Measurements from ENCODE around the gene KIF2A.

The KIF2A gene

GRCh38 chr5:62312674-62313073 is 6.7 kb downstream of the KIF2A start:
- no peak overlapping the region for H3K9ac ChIP-seq (ENCODE audit: low read length)
- H3K4me1 ChIP-seq (ENCODE audit: insufficient read depth, low read length), result peaks cover 10% of the 10 kb centered on the region

GRCh38 chr5:62314213-62314830 is 8.3 kb downstream of the KIF2A start:
- no peak overlapping the region for H3K4me3 ChIP-seq (ENCODE audit: low read depth in 1 of 2, low read length in 2 of 2)
- no peak overlapping the region for H3K27ac ChIP-seq (ENCODE audit: low read depth, low read length)

More at GRCh38 chr5:62312674-62313073, 6.7 kb downstream of the KIF2A start:
- H3K27me3 ChIP-seq (ENCODE audit: control insufficient read depth in 1 of 2, insufficient read depth in 2 of 2, low read length in 2 of 2), result no peaks in the 10 kb centered on the region
- H3K4me3 ChIP-seq (ENCODE audit: low read depth in 1 of 2, low read length in 2 of 2), result no peak overlapping the region
- H3K27ac ChIP-seq (ENCODE audit: low read depth, low read length), result no peak overlapping the region
- H3K9me3 ChIP-seq (ENCODE audit: low read length), result no peaks in the 10 kb centered on the region
- H3K36me3 ChIP-seq (ENCODE audit: insufficient read depth, low read length), result no peaks in the 10 kb centered on the region

GRCh38 chr5:62315376-62316175 is 9.6 kb downstream of the KIF2A start:
- Histone ChIP-seq H3K9ac (ENCODE audit: low read length) (no peak overlapping the region), H3K4me3 (ENCODE audit: low read depth in 1 of 2, low read length in 2 of 2) (no peak overlapping the region), H3K9me3 (ENCODE audit: low read length) (no peaks in the 10 kb centered on the region), H3K4me1 (ENCODE audit: insufficient read depth, low read length) (peaks cover 6% of the 10 kb centered on the region), H3K27me3 (ENCODE audit: control insufficient read depth in 1 of 2, insufficient read depth in 2 of 2, low read length in 2 of 2) (no peaks in the 10 kb centered on the region), H3K36me3 (ENCODE audit: insufficient read depth, low read length) (no peaks in the 10 kb centered on the region), H3K27ac (ENCODE audit: low read depth, low read length) (no peak overlapping the region)

More at GRCh38 chr5:62314213-62314830, 8.3 kb downstream of the KIF2A start:
- Histone ChIP-seq H3K36me3 (ENCODE audit: insufficient read depth, low read length) (no peaks in the 10 kb centered on the region), H3K4me1 (ENCODE audit: insufficient read depth, low read length) (peaks cover 6% of the 10 kb centered on the region), H3K9ac (ENCODE audit: low read length) (no peak overlapping the region), H3K9me3 (ENCODE audit: low read length) (no peaks in the 10 kb centered on the region), H3K27me3 (ENCODE audit: control insufficient read depth in 1 of 2, insufficient read depth in 2 of 2, low read length in 2 of 2) (no peaks in the 10 kb centered on the region)

- Histone ChIP-seq H3K27me3 (ENCODE audit: control insufficient read depth in 1 of 2, insufficient read depth in 2 of 2, low read length in 2 of 2) (no peaks in the 10 kb centered on the region), H3K27ac (ENCODE audit: low read depth, low read length) (no peak overlapping the region), H3K36me3 (ENCODE audit: insufficient read depth, low read length) (no peaks in the 10 kb centered on the region), H3K4me3 (ENCODE audit: low read depth in 1 of 2, low read length in 2 of 2) (no peak overlapping the region), H3K9ac (ENCODE audit: low read length) (no peak overlapping the region), H3K4me1 (ENCODE audit: insufficient read depth, low read length) (peaks cover 6% of the 10 kb centered on the region), H3K9me3 (ENCODE audit: low read length) (no peaks in the 10 kb centered on the region)
Measured at GRCh38 chr5:62316176-62316502, 10.1 kb downstream of the KIF2A start.

GRCh38 chr5:62317810-62318209 is 11.8 kb downstream of the KIF2A start:
- no peaks in the 10 kb centered on the region for H3K4me1 ChIP-seq (ENCODE audit: insufficient read depth, low read length)

GRCh38 chr5:62322484-62322883 is 16.5 kb downstream of the KIF2A start:
- H3K27me3 ChIP-seq (ENCODE audit: control insufficient read depth in 1 of 2, insufficient read depth in 2 of 2, low read length in 2 of 2), result no peaks in the 10 kb centered on the region
- H3K9ac ChIP-seq (ENCODE audit: low read length), result no peak overlapping the region
- no peaks in the 10 kb centered on the region for H3K9me3 ChIP-seq (ENCODE audit: low read length)
- H3K27ac ChIP-seq (ENCODE audit: low read depth, low read length), result no peak overlapping the region
- H3K36me3 ChIP-seq (ENCODE audit: insufficient read depth, low read length), result no peaks in the 10 kb centered on the region
- H3K4me3 ChIP-seq (ENCODE audit: low read depth in 1 of 2, low read length in 2 of 2), result no peak overlapping the region
- no peaks in the 10 kb centered on the region for H3K4me1 ChIP-seq (ENCODE audit: insufficient read depth, low read length)

More at GRCh38 chr5:62317810-62318209, 11.8 kb downstream of the KIF2A start:
- Histone ChIP-seq H3K9ac (ENCODE audit: low read length) (no peak overlapping the region), H3K27me3 (ENCODE audit: control insufficient read depth in 1 of 2, insufficient read depth in 2 of 2, low read length in 2 of 2) (no peaks in the 10 kb centered on the region), H3K27ac (ENCODE audit: low read depth, low read length) (no peak overlapping the region), H3K9me3 (ENCODE audit: low read length) (no peaks in the 10 kb centered on the region), H3K4me3 (ENCODE audit: low read depth in 1 of 2, low read length in 2 of 2) (no peak overlapping the region), H3K36me3 (ENCODE audit: insufficient read depth, low read length) (no peaks in the 10 kb centered on the region)

GRCh38 chr5:62326302-62326701 is 20.3 kb downstream of the KIF2A start:
- Histone ChIP-seq H3K9ac (ENCODE audit: low read length) (no peak overlapping the region), H3K9me3 (ENCODE audit: low read length) (no peaks in the 10 kb centered on the region), H3K4me3 (ENCODE audit: low read depth in 1 of 2, low read length in 2 of 2) (no peak overlapping the region), H3K4me1 (ENCODE audit: insufficient read depth, low read length) (no peaks in the 10 kb centered on the region), H3K27me3 (ENCODE audit: control insufficient read depth in 1 of 2, insufficient read depth in 2 of 2, low read length in 2 of 2) (no peaks in the 10 kb centered on the region), H3K27ac (ENCODE audit: low read depth, low read length) (no peak overlapping the region), H3K36me3 (ENCODE audit: insufficient read depth, low read length) (no peaks in the 10 kb centered on the region)

GRCh38 chr5:62326702-62327101 is 20.7 kb downstream of the KIF2A start:
- H3K27ac ChIP-seq (ENCODE audit: low read depth, low read length), result no peak overlapping the region
- H3K4me3 ChIP-seq (ENCODE audit: low read depth in 1 of 2, low read length in 2 of 2), result no peak overlapping the region
- H3K9me3 ChIP-seq (ENCODE audit: low read length), result no peaks in the 10 kb centered on the region
- H3K27me3 ChIP-seq (ENCODE audit: control insufficient read depth in 1 of 2, insufficient read depth in 2 of 2, low read length in 2 of 2), result no peaks in the 10 kb centered on the region
- H3K4me1 ChIP-seq (ENCODE audit: insufficient read depth, low read length), result no peaks in the 10 kb centered on the region
- no peaks in the 10 kb centered on the region for H3K36me3 ChIP-seq (ENCODE audit: insufficient read depth, low read length)
- no peak overlapping the region for H3K9ac ChIP-seq (ENCODE audit: low read length)

- Histone ChIP-seq H3K9ac (ENCODE audit: low read length) (no peak overlapping the region), H3K27me3 (ENCODE audit: control insufficient read depth in 1 of 2, insufficient read depth in 2 of 2, low read length in 2 of 2) (no peaks in the 10 kb centered on the region), H3K4me1 (ENCODE audit: insufficient read depth, low read length) (no peaks in the 10 kb centered on the region), H3K36me3 (ENCODE audit: insufficient read depth, low read length) (no peaks in the 10 kb centered on the region), H3K9me3 (ENCODE audit: low read length) (no peaks in the 10 kb centered on the region), H3K27ac (ENCODE audit: low read depth, low read length) (no peak overlapping the region), H3K4me3 (ENCODE audit: low read depth in 1 of 2, low read length in 2 of 2) (no peak overlapping the region)
Measured at GRCh38 chr5:62327138-62328053, 21.4 kb downstream of the KIF2A start.

- no peak overlapping the region for H3K4me3 ChIP-seq (ENCODE audit: low read depth in 1 of 2, low read length in 2 of 2)
- no peaks in the 10 kb centered on the region for H3K27me3 ChIP-seq (ENCODE audit: control insufficient read depth in 1 of 2, insufficient read depth in 2 of 2, low read length in 2 of 2)
- no peaks in the 10 kb centered on the region for H3K9me3 ChIP-seq (ENCODE audit: low read length)
- H3K9ac ChIP-seq (ENCODE audit: low read length), result no peak overlapping the region
- H3K27ac ChIP-seq (ENCODE audit: low read depth, low read length), result no peak overlapping the region
- no peaks in the 10 kb centered on the region for H3K36me3 ChIP-seq (ENCODE audit: insufficient read depth, low read length)
- no peaks in the 10 kb centered on the region for H3K4me1 ChIP-seq (ENCODE audit: insufficient read depth, low read length)
Measured at GRCh38 chr5:62328772-62329491, 22.9 kb downstream of the KIF2A start.

- H3K9ac ChIP-seq (ENCODE audit: low read length), result no peak overlapping the region
- H3K27ac ChIP-seq (ENCODE audit: low read depth, low read length), result no peak overlapping the region
- no peak overlapping the region for H3K4me3 ChIP-seq (ENCODE audit: low read depth in 1 of 2, low read length in 2 of 2)
- no peaks in the 10 kb centered on the region for H3K4me1 ChIP-seq (ENCODE audit: insufficient read depth, low read length)
- no peaks in the 10 kb centered on the region for H3K9me3 ChIP-seq (ENCODE audit: low read length)
- peaks cover 5% of the 10 kb centered on the region for H3K36me3 ChIP-seq (ENCODE audit: insufficient read depth, low read length)
- H3K27me3 ChIP-seq (ENCODE audit: control insufficient read depth in 1 of 2, insufficient read depth in 2 of 2, low read length in 2 of 2), result no peaks in the 10 kb centered on the region
Measured at GRCh38 chr5:62330302-62330701, 24.3 kb downstream of the KIF2A start.
